Glutamatergic neuron (in vitro differentiated cells): Measurements from ENCODE around the gene DHODH. TPM values are rescaled to one million over a fixed set of nuclear protein-coding genes. Genes with fewer than 3 reads are reported as not detected.

Source experiments
- DNase-seq: peaks from one replicate; pipeline ENCODE4 v3.0.0; 2022
- H3K27ac Mint-ChIP-seq: one replicate; pipeline ENCODE4 v1.8.0; 2020; ENCODE audit warnings: mild to moderate bottlenecking, mixed read lengths, inconsistent platforms; ENCODE audit not compliant: unreplicated experiment
- H3K27me3 Mint-ChIP-seq: one replicate; pipeline ENCODE4 v1.8.0; 2020; ENCODE audit warnings: mild to moderate bottlenecking, moderate library complexity, mixed read lengths, inconsistent platforms; ENCODE audit not compliant: unreplicated experiment
- H3K36me3 Mint-ChIP-seq: one replicate; pipeline ENCODE4 v1.8.0; 2020; ENCODE audit warnings: mild to moderate bottlenecking, mixed read lengths, inconsistent platforms; ENCODE audit not compliant: unreplicated experiment
- H3K4me1 Mint-ChIP-seq: one replicate; pipeline ENCODE4 v1.8.0; 2020; ENCODE audit warnings: mild to moderate bottlenecking, low read depth, mixed read lengths, inconsistent platforms; ENCODE audit not compliant: unreplicated experiment
- H3K4me3 Mint-ChIP-seq: one replicate; pipeline ENCODE4 v1.8.0; 2020; ENCODE audit warnings: mild to moderate bottlenecking, mixed read lengths, inconsistent platforms; ENCODE audit not compliant: unreplicated experiment
- H3K9me3 Mint-ChIP-seq: one replicate; pipeline ENCODE4 v1.8.0; 2020; ENCODE audit warnings: mild to moderate bottlenecking, moderate library complexity, mixed read lengths, inconsistent platforms; ENCODE audit not compliant: unreplicated experiment
- total RNA-seq: library from RNA; stranded (reverse); fragmentation: NEBNext Ultra II Directional; extraction: Animal tissue kit (Norgen Biotek cat#: 25700); gene quantifications from one replicate; pipeline ENCODE4 v1.2.1, GENCODE V29; 2021; ENCODE audit not compliant: unreplicated experiment
- TF ChIP-seq, protein P1 (sequence below): fragments of 200-600 bp; sonication (generic); IDR thresholded peaks from one replicate; pipeline ENCODE4 v1.5.0; 2021; ENCODE audit not compliant: partially characterized antibody, unreplicated experiment

Gene DHODH
- total RNA-seq, 1 donor from 2014 or later = 9.1 TPM

GRCh38 chr16:71966932-71967331 is 41.6 kb upstream of the DHODH start:
- Mint-ChIP-seq H3K4me3 (no peak overlapping the region), H3K27me3 (peaks cover 2% of the 10 kb centered on the region), H3K36me3 (no peaks in the 10 kb centered on the region), H3K27ac (no peak overlapping the region), H3K9me3 (no peaks in the 10 kb centered on the region), H3K4me1 (peaks cover 2% of the 10 kb centered on the region)
- DNase-seq = no peak
- TF ChIP-seq, protein P1, sequence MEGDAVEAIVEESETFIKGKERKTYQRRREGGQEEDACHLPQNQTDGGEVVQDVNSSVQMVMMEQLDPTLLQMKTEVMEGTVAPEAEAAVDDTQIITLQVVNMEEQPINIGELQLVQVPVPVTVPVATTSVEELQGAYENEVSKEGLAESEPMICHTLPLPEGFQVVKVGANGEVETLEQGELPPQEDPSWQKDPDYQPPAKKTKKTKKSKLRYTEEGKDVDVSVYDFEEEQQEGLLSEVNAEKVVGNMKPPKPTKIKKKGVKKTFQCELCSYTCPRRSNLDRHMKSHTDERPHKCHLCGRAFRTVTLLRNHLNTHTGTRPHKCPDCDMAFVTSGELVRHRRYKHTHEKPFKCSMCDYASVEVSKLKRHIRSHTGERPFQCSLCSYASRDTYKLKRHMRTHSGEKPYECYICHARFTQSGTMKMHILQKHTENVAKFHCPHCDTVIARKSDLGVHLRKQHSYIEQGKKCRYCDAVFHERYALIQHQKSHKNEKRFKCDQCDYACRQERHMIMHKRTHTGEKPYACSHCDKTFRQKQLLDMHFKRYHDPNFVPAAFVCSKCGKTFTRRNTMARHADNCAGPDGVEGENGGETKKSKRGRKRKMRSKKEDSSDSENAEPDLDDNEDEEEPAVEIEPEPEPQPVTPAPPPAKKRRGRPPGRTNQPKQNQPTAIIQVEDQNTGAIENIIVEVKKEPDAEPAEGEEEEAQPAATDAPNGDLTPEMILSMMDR = no peak

DNA sequence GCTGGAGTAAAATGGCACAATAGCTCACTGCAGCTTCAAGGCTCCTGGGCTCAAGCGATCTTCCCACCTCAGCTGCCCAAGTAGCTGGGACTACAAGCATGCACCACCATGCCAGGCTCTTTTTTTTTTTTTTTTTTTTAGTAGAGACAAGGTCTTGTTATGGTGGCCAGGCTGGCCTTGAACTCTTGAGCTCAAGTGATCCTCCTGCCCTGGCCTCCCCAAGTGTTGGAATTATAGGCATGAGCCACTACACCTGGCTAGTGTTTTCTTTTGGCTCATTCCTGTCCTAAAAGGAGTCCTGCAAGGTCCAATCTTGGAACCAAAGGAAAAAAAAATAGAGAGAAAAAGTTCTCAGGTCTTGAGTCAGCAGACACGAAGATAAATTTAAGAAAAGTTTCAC is 39.2 kb upstream of the DHODH start:
- no peak for DNase-seq
- Mint-ChIP-seq H3K27ac (no peak overlapping the region), H3K27me3 (peaks cover 2% of the 10 kb centered on the region), H3K4me3 (no peak overlapping the region), H3K36me3 (no peaks in the 10 kb centered on the region), H3K4me1 (peaks cover 2% of the 10 kb centered on the region), H3K9me3 (no peaks in the 10 kb centered on the region)
- TF ChIP-seq, protein P1 = no peak

- no peak overlapping the region for H3K4me3 Mint-ChIP-seq
- H3K4me1 Mint-ChIP-seq = no peaks in the 10 kb centered on the region
- H3K36me3 Mint-ChIP-seq = no peaks in the 10 kb centered on the region
- no peak for DNase-seq
- H3K27me3 Mint-ChIP-seq = no peaks in the 10 kb centered on the region
- TF ChIP-seq, protein P1 = no peak
- no peak overlapping the region for H3K27ac Mint-ChIP-seq
- no peaks in the 10 kb centered on the region for H3K9me3 Mint-ChIP-seq
These were observed 37.0 kb upstream of the DHODH start for GRCh38 chr16:71971571-71971970.

- Mint-ChIP-seq H3K4me3 (no peak overlapping the region), H3K9me3 (no peaks in the 10 kb centered on the region), H3K27me3 (no peaks in the 10 kb centered on the region), H3K36me3 (no peaks in the 10 kb centered on the region), H3K4me1 (no peaks in the 10 kb centered on the region), H3K27ac (no peak overlapping the region)
- TF ChIP-seq, protein P1 = no peak
- DNase-seq = no peak
These were observed 36.2 kb upstream of the DHODH start for GRCh38 chr16:71972356-71972755.

- Mint-ChIP-seq H3K4me3 (no peak overlapping the region), H3K36me3 (no peaks in the 10 kb centered on the region), H3K9me3 (no peaks in the 10 kb centered on the region), H3K27me3 (no peaks in the 10 kb centered on the region), H3K4me1 (no peaks in the 10 kb centered on the region), H3K27ac (no peak overlapping the region)
- TF ChIP-seq, protein P1 = no peak
- no peak for DNase-seq
These were observed 35.5 kb upstream of the DHODH start for GRCh38 chr16:71973001-71973400.
